Keratinocyte (primary cell): ENCODE data around the gene DENND6A.

ENCODE experiments used
- CTCF ChIP-seq, 3 experiments: IDR thresholded peaks in 1 of 3; conservative IDR thresholded peaks in 1 of 3; optimal IDR thresholded peaks in 1 of 3; 2 replicates in 2 of 3; 3 replicates in 1 of 3; pipeline versions ENCODE3 to v1.5.1; 2011; ENCODE audit warnings: low read length in 3 of 3, mild to moderate bottlenecking in 3 of 3, moderate library complexity in 2 of 3, control low read depth in 1 of 3, inconsistent platforms in 1 of 3; ENCODE audit not compliant: insufficient read depth in 2 of 3; ENCODE audit errors: extremely low read depth in 1 of 3
- EZH2 ChIP-seq: IDR thresholded peaks from one replicate; pipeline ENCODE4 v1.6.1; 2012; ENCODE audit warnings: inconsistent platforms, mild to moderate bottlenecking, low read length, moderate library complexity

- TF ChIP-seq CTCF (optimal IDR thresholded peaks at IDR 0.05 in 1 of 3, IDR thresholded peaks at IDR 0.05 in 1 of 3, conservative IDR thresholded peaks at IDR 0.05 in 1 of 3; ENCODE audit: extremely low read depth in 1 of 3, insufficient read depth in 2 of 3, low read length in 3 of 3), result no peak
- no peak for TF ChIP-seq EZH2
These were observed 1.3 kb downstream of the DENND6A start for GRCh38 chr3:57691411-57692132.
